Measurements from ENCODE around the gene PPT1. TPM values are rescaled to one million over a fixed set of nuclear protein-coding genes. Genes with fewer than 3 reads are reported as not detected.
"Not testable (repeated sequence)": the region's sequence is repeated elsewhere in the genome, so short reads cannot be mapped to it uniquely, and the experiment has no call there.

PPT1 gene
- total and polyA plus RNA-seq, 2 of the 13 experiments (the other 11 are each of a cell fraction or from before 2014, with no cell fraction given): 129 TPM

DNA sequence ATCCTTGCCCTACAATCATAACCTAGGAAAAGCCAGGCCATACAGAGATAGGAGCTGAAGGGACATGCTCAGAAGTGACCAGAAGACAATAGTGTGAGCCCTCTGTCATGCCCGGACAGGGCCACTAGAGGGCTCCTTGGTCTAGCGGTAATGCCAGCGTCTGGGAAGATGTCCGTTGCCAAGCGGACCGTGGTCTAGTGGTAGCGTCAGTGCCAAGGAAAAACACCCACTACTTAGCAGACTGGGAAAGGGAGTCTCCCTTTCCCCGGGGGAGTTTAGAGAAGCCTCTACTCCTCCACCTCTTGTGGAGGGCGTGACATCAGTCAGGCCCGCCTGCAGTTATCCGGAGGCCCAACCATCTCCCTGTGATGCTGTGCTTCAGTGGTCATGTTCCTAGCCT lies 12.3 kb downstream of the PPT1 start:
- H3K4me3 ChIP-seq (replicated peaks in 1 of 3; ENCODE audit: insufficient read depth in 1 of 3, low read depth in 2 of 3, low read length in 3 of 3); ATAC-seq; H3K27me3 ChIP-seq (ENCODE audit: control insufficient read depth in 1 of 2, insufficient read depth in 2 of 2, low read length in 2 of 2); H4K20me1 ChIP-seq (ENCODE audit: insufficient read depth, low read length); H2AFZ ChIP-seq (ENCODE audit: low read length); POLR2A ChIA-PET; H3K9me3 ChIP-seq (ENCODE audit: low read length); H3K9ac ChIP-seq (ENCODE audit: insufficient read depth, low read depth, low read length); in situ Hi-C loops (cut with HindIII; ENCODE audit: extremely low pct_ligation_motif_present, low pct_unique_long_range_greater_than_20kb); H3K4me1 ChIP-seq (ENCODE audit: insufficient read depth, low read length); BruUV-seq (replicated peaks); FAIRE-seq; H3K27ac ChIP-seq (ENCODE audit: extremely low read length, insufficient read depth, low read length); H3K79me2 ChIP-seq (ENCODE audit: insufficient read depth, low read length): not testable (repeated sequence)
- DNase-seq (ENCODE audit: low spot score): peak; percentile 30
- intact Hi-C loops (cut with micrococcal nuclease; ENCODE audit: unreplicated experiment): loop anchor here (1.0 kb wide), 1 partner anchor 254 kb away; no protein-coding TSS in a partner anchor
- peak overlapping the region; percentile 24; the same call in 1 of the 2 replicates for H3K4me2 ChIP-seq (ENCODE audit: low read depth, low read length)
- 32% methylated on average over 5 of the region's 11 CpGs for WGBS (ENCODE audit: low lambda C conversion rate)
- H3K36me3 ChIP-seq (replicated peaks in 1 of 2; ENCODE audit: control insufficient read depth in 1 of 2, insufficient read depth in 2 of 2, low read length in 2 of 2): peaks cover 14 to 56% of the 10 kb centered on the region in 2 experiments
- CTCF ChIA-PET (ENCODE audit: low intra/inter-chr PET ratio, low total read pairs): interaction anchor here (1.3 kb wide), 1 partner anchor 254 kb away, joined by 4 read pairs; no protein-coding TSS in a partner anchor
- TF ChIP-seq, protein P1, sequence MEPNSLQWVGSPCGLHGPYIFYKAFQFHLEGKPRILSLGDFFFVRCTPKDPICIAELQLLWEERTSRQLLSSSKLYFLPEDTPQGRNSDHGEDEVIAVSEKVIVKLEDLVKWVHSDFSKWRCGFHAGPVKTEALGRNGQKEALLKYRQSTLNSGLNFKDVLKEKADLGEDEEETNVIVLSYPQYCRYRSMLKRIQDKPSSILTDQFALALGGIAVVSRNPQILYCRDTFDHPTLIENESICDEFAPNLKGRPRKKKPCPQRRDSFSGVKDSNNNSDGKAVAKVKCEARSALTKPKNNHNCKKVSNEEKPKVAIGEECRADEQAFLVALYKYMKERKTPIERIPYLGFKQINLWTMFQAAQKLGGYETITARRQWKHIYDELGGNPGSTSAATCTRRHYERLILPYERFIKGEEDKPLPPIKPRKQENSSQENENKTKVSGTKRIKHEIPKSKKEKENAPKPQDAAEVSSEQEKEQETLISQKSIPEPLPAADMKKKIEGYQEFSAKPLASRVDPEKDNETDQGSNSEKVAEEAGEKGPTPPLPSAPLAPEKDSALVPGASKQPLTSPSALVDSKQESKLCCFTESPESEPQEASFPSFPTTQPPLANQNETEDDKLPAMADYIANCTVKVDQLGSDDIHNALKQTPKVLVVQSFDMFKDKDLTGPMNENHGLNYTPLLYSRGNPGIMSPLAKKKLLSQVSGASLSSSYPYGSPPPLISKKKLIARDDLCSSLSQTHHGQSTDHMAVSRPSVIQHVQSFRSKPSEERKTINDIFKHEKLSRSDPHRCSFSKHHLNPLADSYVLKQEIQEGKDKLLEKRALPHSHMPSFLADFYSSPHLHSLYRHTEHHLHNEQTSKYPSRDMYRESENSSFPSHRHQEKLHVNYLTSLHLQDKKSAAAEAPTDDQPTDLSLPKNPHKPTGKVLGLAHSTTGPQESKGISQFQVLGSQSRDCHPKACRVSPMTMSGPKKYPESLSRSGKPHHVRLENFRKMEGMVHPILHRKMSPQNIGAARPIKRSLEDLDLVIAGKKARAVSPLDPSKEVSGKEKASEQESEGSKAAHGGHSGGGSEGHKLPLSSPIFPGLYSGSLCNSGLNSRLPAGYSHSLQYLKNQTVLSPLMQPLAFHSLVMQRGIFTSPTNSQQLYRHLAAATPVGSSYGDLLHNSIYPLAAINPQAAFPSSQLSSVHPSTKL (CRISPR knock-in tag; IDR thresholded peaks at IDR 0.05): 0 out of 2 replicates have a peak, but pooled peaks have one; percentile 16
- TF ChIP-seq ZNF652 (CRISPR knock-in tag; IDR thresholded peaks at IDR 0.05; ENCODE audit: borderline replicate concordance, low read depth) (peak; percentile 43; the same call in 1 of the 2 replicates), IKZF5 (CRISPR knock-in tag; IDR thresholded peaks at IDR 0.05) (peak; percentile 43; the same call in 1 of the 2 replicates), SMC3 (IDR thresholded peaks at IDR 0.05; ENCODE audit: low read length) (peak; percentile 48), ZMYM4 (CRISPR knock-in tag; IDR thresholded peaks at IDR 0.05) (peak; percentile 26; the same call in 1 of the 2 replicates), KDM2A (CRISPR knock-in tag; IDR thresholded peaks at IDR 0.05; ENCODE audit: borderline replicate concordance, low read depth) (peak; percentile 48; the same call in 1 of the 2 replicates), ERF (CRISPR knock-in tag; IDR thresholded peaks at IDR 0.05) (peak; percentile 59; the same call in 1 of the 2 replicates), STAG1 (CRISPR knock-in tag; IDR thresholded peaks at IDR 0.05) (peak; percentile 83), RXRB (CRISPR knock-in tag; IDR thresholded peaks at IDR 0.05; ENCODE audit: borderline replicate concordance) (0 out of 2 replicates have a peak, but pooled peaks have one; percentile 17), ZBTB33 (CRISPR knock-in tag; IDR thresholded peaks at IDR 0.05) (peak; percentile 96)
- TF ChIP-seq, protein P2, sequence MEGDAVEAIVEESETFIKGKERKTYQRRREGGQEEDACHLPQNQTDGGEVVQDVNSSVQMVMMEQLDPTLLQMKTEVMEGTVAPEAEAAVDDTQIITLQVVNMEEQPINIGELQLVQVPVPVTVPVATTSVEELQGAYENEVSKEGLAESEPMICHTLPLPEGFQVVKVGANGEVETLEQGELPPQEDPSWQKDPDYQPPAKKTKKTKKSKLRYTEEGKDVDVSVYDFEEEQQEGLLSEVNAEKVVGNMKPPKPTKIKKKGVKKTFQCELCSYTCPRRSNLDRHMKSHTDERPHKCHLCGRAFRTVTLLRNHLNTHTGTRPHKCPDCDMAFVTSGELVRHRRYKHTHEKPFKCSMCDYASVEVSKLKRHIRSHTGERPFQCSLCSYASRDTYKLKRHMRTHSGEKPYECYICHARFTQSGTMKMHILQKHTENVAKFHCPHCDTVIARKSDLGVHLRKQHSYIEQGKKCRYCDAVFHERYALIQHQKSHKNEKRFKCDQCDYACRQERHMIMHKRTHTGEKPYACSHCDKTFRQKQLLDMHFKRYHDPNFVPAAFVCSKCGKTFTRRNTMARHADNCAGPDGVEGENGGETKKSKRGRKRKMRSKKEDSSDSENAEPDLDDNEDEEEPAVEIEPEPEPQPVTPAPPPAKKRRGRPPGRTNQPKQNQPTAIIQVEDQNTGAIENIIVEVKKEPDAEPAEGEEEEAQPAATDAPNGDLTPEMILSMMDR (CRISPR knock-in tag; IDR thresholded peaks at IDR 0.05): peak; percentile 87
- TF ChIP-seq, protein P3, sequence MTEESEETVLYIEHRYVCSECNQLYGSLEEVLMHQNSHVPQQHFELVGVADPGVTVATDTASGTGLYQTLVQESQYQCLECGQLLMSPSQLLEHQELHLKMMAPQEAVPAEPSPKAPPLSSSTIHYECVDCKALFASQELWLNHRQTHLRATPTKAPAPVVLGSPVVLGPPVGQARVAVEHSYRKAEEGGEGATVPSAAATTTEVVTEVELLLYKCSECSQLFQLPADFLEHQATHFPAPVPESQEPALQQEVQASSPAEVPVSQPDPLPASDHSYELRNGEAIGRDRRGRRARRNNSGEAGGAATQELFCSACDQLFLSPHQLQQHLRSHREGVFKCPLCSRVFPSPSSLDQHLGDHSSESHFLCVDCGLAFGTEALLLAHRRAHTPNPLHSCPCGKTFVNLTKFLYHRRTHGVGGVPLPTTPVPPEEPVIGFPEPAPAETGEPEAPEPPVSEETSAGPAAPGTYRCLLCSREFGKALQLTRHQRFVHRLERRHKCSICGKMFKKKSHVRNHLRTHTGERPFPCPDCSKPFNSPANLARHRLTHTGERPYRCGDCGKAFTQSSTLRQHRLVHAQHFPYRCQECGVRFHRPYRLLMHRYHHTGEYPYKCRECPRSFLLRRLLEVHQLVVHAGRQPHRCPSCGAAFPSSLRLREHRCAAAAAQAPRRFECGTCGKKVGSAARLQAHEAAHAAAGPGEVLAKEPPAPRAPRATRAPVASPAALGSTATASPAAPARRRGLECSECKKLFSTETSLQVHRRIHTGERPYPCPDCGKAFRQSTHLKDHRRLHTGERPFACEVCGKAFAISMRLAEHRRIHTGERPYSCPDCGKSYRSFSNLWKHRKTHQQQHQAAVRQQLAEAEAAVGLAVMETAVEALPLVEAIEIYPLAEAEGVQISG (CRISPR knock-in tag; IDR thresholded peaks at IDR 0.05): 0 out of 2 replicates have a peak, but pooled peaks have one; percentile 30
